Activated T-cell treated with anti-CD3 and anti-CD28 coated beads for 4 hours (primary cell): Measurements from ENCODE around the gene VSIG2.

Experiments used
- DNase-seq: peaks from one replicate; pipeline ENCODE4 v3.0.0-alpha.2; 2020

VSIG2 gene

DNA sequence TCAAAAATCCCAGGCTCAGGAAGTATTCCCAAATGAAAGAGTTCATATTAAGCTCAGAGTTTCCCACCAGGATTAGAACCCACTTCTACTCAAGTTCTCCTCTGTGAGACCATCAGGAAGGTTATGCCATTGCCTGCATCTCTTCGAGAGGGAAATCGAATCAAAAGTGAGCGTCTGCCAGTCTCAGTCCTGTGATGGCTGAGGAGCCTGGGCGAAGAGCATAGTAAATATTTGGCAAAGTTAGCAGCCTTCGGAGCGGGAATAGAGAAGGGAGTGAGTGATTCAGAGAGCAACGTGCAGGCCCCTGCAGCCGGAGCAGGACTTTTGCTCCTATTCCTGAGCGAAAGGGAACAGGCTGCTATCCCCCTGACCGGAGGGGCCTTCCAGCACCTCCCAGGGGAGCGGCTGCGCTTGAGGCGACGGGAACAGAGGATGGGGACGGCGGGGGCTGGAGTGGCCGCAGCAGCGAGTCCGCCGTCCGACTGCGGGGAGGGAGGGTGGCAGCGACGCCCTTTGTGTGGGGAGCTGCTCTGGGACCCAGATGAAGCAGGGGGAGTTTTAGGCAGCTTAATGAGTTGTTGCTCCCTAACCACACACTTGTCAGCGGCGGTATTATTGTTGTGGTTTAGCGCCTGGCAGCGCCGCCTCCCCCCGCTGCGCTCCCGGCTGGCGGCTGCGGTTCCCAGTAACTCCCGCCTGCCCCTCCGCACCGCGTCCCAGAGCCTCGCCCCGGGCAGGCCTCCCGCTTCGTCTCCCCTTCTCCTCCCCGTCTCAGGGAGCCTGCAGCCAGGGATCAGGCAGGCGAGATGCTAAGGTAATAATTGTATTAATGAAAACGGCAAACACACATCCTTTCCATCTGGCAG lies 34.0 kb downstream of the VSIG2 start:
- DNase-seq, result no peak

DNA sequence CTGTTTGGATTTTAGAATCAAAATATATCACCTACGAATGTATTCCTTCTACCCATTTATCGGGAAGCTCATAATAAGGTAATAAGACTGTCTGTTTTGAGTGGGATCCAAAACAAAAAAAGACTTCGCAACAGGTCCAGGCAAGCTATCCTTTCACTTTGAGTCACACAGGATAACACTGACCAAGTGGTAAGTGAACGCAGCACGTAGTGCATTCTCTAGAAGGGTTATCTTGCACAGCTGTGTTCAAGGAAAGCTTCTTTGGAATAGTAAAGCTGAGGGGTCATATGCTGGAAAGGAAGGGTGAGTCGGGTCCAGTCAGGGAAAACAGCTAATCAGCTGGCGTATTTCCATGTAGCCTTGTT lies 34.7 kb downstream of the VSIG2 start:
- DNase-seq, result no peak

DNA sequence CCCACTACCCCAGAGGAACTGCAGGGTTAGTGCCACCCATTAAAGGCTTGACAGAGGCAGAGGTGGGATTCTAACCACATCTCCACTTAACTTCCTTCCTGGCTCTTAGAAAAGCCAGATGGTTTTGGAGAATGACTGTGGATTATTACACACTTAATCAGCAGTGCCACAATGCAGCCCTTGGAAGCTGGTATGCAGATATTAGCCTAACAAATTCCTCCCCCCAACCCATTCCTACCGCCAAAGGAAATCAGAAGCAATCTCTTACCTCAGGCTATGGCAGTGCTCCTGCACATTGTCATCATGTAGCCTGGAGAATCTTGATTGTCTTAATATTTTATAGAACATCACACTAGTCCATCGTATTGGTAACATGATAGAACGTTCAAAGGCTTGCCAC lies 35.5 kb downstream of the VSIG2 start:
- no peak for DNase-seq

DNA sequence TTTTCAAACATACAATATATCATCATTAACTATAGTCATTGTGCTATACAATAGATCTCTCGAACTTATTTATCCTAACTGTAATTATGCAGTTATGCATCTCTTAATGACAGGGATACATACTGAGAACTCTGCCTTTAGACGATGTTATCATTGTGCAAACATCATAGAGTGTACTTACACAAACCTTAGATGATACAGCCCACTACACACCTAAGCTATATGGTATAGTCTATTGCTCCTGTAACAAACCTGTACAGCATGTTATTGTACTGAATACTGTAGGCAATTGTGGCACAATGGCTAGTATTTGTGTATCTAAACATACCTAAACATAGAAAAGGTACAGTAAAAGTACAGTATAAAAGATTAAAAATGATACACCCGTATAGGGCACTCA lies 39.7 kb downstream of the VSIG2 start:
- DNase-seq, result no peak

DNA sequence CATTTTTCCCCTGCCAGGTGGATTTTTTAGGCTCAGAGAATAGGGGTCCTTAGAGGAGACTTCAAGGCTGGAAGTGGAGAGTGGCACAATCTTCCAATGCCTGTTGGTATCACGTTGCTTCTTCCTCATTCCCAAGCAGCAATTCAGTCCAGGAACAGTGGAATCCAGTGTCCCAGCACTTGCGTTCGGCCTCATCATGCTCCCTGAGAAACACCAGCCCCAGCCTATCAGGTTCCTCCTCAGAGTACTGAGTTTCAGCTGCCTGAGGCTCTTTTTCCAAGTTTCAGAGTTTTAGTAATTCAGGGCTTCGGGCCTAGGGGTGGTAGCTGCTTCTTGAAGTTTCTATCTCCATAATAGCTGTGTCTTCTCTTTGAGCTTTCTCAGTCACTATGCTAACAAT lies 44.2 kb downstream of the VSIG2 start:
- DNase-seq, result no peak

DNA sequence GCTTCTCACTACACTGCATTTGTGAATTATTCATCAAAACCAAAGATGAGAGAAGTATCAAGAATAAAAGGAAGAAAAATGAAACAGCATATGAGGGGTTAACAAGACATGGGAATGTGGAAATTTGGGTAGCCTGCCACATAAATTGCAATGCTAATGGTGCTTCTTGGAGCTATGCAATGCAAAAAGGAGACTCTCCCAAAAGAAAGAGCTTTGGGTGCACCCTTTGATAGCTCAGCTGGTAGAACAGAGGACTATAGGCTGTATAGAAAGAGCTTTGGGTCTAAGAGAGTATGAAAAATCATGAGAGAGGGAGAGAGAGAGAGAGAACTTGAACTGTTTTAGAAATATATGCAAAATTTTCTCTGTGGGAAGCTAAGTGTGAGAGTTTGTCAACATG lies 52.0 kb downstream of the VSIG2 start:
- no peak for DNase-seq

DNA sequence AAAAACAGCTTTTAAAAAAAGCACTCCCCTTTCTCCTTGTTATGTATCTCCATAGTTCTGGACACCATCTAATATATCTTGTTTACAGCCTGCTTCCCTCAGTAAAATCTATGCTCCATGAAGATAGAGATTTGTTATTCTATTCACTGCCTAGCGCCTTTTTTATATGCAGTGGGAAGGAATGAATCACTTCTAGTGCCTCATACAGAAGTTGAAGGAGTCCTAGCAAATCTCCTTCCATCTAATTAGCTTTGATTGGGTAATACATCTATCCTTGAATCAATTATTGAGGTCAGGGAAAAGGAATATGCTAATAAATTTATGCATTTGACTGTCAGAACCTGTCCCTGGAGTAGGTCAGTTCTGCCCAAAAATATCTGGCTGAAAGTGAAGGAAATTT lies 52.5 kb downstream of the VSIG2 start:
- DNase-seq, result no peak
